GM12864 (cell line): ENCODE results near the gene F7.

Experiments used
- DNase-seq: peaks from one replicate; pipeline ENCODE4 v3.0.0-alpha.2; 2011; ENCODE audit warnings: low read depth
- H3K4me3 ChIP-seq: 2 replicates; pipeline ENCODE4 v1.5.1; 2011; ENCODE audit warnings: mild to moderate bottlenecking, low read depth, low read length, control low read depth
- CTCF ChIP-seq: IDR thresholded peaks from 2 replicates; pipeline ENCODE4 v1.5.1; 2011; ENCODE audit warnings: low read depth, mild to moderate bottlenecking, moderate library complexity, low read length, control low read depth, inconsistent platforms; ENCODE audit errors: missing control alignments

The F7 gene

GRCh38 chr13:113125506-113126264, 20.1 kb downstream of the F7 start:
- no peak overlapping the region for H3K4me3 ChIP-seq
- TF ChIP-seq CTCF, result no peak
- no peak for DNase-seq

- no peak overlapping the region for H3K4me3 ChIP-seq
- no peak for TF ChIP-seq CTCF
- DNase-seq, result no peak
Measured at GRCh38 chr13:113126265-113127150, 20.9 kb downstream of the F7 start.

GRCh38 chr13:113129480-113129879, 23.9 kb downstream of the F7 start:
- TF ChIP-seq CTCF, result no peak
- DNase-seq, result no peak
- no peak overlapping the region for H3K4me3 ChIP-seq

GRCh38 chr13:113129921-113130750, 24.5 kb downstream of the F7 start:
- TF ChIP-seq CTCF, result no peak
- no peak overlapping the region for H3K4me3 ChIP-seq
- no peak for DNase-seq

GRCh38 chr13:113135281-113135760, 29.7 kb downstream of the F7 start:
- TF ChIP-seq CTCF, result no peak
- H3K4me3 ChIP-seq, result no peak overlapping the region
- no peak for DNase-seq

GRCh38 chr13:113137691-113138298, 32.2 kb downstream of the F7 start:
- no peak for TF ChIP-seq CTCF
- DNase-seq, result no peak
- no peak overlapping the region for H3K4me3 ChIP-seq
